SU-DHL-6 (cell line): Measurements from ENCODE around the gene ZNF33B.

Experiments
- CTCF ChIP-seq: fragments of 200-600 bp; sonication (generic); IDR thresholded peaks from one replicate; pipeline ENCODE4 v1.5.1; 2017; ENCODE audit warnings: antibody characterized with exemption, mild to moderate bottlenecking, low read length, moderate library complexity; ENCODE audit not compliant: insufficient read depth, poor library complexity, severe bottlenecking
- EZH2phosphoT487 ChIP-seq: fragments of 200-600 bp; sonication (generic), shearing (Covaris generic); conservative IDR thresholded peaks from 2 replicates; pipeline ENCODE4 v1.6.1; 2018; ENCODE audit warnings: mild to moderate bottlenecking, antibody characterized with exemption, low read length, moderate library complexity, mixed read lengths

DNA sequence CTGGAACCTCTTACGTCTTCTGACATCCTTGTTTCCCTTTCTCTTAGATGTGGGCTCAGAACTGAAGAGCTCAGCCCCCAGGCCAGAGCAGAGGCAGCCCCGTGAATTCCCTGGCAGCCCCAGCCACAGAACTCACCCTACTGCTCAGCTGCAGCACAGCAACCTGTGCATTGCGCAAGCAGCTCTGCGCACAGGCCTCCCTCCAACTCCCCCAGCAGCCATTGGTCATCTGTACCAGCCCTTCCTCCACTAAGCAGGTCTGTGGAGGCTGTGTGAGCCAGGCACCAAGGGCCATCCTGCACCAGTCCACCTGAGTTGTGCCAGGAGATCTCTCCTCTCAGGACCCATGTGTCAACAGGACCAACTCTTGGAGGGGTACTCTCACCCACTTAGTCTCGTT lies 54.5 kb downstream of the ZNF33B start:
- no peak for TF ChIP-seq CTCF
- no peak for TF ChIP-seq EZH2phosphoT487
